HG02884 (cell line): ENCODE data around the gene DTD1.
"Not testable (repeated sequence)": the region's sequence is repeated elsewhere in the genome, so short reads cannot be mapped to it uniquely, and the experiment has no call there.

Experiments
- ATAC-seq: cut with Tn5 transposase; IDR thresholded peaks from one replicate; pipeline ENCODE4 v1.9.1; 2021; ENCODE audit warnings: mild to moderate bottlenecking, moderate library complexity; ENCODE audit not compliant: unreplicated experiment

The DTD1 gene

DNA sequence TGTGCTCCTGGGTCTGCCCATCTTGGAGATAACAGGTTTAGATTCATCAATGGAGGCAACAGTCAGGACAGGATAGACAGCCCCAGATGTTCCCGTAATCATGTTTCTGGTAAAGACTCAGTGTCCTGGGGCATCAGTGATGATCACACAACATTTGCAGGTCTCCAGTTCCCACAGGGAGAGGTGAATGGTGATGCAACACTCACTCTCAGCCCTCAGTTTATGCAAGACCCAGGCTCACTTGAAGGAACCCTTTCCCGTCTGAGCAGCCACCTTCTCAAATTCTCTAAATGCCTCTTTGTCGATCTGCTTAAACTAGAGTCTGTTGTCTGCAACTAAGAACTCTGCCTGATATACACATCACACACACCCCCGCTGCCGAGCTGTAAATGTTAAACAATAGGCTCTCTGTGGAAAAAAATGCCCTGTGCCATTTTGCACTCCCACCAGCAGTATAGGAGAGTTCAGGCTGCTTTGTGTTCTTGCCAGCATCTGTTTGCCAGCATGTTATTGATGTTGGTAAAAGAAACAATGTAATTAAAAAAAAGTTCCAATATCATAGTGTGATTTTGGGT, 195.6 kb downstream of the DTD1 start:
- no peak for ATAC-seq

DNA sequence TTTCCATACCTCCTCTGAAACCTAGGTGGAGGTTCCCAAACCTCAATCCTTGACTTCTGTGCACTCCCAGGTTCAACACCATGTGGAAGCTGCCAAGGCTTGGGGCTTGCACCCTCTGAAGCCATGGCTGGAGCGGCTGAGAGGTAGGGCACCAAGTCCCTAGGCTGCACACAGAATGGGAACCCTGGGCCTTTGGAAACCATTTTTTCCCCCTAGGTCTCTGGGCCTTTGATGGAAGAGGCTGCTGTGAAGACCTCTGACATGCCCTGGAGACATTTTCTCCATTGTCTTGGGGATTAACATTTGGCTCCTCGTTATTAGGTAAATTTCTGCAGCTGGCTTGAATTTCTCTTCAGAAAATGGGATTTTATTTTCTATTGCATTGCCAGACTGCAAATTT, 199.2 kb downstream of the DTD1 start:
- not testable (repeated sequence) for ATAC-seq

DNA sequence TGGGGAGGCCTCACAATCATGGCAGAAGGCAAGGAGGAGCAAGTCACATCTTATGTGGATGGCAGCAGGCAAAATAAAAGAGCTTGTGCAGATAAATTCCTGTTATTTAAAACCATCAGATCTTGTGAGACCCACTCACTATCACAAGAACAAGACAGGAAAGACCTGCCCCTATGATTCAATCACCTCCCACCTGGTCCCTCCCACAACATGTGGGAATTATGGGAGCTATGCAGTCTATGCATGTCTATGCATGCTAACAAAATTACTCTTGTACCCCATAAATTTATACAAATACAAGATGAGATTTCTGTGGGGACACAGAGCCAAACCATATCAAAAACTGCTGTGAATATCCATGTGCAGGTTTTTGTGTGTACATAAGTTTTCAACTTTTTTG, 200.2 kb downstream of the DTD1 start:
- ATAC-seq, result no peak

- no peak for ATAC-seq
Observed at GRCh38 chr20:18790787-18791186, 202.9 kb downstream of the DTD1 start.

GRCh38 chr20:18793625-18794427, 206.0 kb downstream of the DTD1 start:
- peak; percentile 96 for ATAC-seq

DNA sequence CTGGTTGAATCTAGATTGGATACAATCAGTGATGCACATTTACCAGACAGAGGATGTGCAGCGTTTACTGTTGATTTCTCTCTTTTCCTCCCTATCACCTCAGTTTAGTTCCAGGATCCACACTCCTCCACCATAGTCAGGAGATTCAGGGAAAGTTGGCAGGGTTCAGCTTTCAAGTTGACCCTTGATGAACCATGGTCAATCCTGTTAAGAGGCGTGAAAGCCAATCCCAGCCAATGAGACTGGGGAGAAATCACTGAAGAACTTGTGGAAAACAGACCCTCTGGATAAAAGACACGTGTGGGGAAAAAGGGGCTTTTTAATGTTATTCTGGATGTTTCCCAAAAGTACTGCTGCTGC, 206.6 kb downstream of the DTD1 start:
- no peak for ATAC-seq

DNA sequence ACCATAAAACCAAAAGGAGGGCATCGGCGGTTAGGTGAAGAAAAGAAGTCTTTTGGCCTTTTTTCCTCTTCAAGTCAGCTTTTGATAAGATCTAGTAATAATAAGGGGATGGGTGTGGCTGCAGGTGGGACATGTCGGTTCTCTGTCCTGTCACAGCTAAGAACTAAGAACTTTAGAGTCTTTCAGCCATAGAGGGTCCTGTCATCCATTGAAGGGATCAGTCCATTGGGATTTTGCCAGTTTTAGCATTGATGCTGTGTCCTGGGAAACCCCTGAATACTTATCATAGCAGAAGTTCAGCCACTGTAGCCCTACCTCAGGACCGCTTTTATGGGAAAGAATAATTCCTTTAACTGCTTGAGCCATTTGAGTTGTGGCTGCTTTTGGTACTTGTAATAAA, 207.5 kb downstream of the DTD1 start:
- ATAC-seq, result no peak

DNA sequence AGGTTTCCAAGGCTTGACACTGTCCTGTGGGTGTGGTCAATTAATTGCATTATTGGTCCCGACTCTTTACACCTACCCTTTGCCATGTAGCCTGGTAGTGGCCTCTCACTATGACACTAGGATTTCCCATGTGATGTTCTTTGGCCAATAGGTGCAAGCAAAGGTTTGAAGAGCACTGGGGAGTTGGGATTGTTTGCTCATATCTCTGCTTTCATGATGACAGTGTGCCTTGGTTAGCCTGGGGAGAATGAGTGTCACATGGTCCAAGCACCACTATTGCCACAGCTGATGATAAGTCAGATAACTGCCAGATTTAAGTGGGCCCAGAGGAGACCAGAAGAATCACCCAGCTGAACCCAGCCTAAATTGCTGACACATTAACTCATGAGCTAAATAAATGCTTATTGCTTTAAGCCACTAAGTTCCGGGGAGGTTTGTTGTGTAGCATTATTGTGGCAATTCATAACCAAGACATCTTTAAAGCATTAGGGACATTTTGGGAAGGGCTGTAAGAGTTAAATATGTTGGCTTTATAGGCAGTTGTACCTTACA, 208.5 kb downstream of the DTD1 start:
- ATAC-seq, result no peak

- ATAC-seq, result no peak
Observed at GRCh38 chr20:18801516-18801915, 213.7 kb downstream of the DTD1 start.

DNA sequence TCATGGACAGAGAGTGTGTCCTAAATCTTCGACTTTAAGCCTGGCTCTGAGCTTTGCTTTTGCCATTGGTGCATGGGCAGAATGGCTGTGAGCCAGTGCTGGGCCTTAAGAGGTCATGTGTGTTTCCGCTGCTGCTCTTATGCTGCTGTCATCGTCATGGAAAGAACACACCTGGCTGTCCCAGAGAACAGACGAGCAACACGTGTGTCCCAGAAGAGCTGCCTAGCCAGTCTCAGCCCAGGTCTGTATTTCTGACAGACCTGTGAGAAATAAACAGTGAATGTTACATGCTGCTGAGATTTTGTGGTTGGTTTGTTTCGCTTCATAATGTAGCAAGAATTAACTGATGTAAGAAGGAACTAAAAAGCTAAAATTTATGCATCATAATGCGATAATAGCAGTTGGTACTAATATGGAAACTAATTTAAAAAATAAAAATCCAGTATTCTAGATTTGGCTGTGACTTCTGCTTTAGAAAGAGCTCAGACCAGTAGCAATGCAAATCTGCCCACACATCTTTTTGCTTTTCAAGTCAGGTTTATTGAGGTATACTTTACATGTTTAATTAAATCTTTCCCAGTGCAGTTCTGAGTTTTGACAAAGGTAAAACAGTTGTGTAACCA, 214.3 kb downstream of the DTD1 start:
- ATAC-seq, result no peak

DNA sequence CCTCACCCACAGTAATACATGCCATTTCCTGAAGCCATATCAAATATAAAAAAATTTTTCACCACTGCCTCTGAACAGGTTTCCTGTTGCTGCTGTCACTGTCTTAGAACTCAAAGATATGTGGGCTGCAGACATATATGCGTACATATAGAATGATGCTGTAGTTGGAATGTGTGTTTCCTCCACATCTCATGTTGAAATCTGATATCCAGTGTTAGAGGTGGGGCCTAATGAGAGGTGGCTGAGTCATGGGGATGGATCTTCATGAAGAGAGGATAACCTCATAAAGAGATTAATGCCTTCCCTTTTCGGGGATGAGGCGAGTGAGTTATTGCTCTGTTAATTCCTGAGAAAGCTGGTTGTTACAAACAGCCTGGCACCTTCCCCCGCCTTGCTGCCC, 218.0 kb downstream of the DTD1 start:
- no peak for ATAC-seq

DNA sequence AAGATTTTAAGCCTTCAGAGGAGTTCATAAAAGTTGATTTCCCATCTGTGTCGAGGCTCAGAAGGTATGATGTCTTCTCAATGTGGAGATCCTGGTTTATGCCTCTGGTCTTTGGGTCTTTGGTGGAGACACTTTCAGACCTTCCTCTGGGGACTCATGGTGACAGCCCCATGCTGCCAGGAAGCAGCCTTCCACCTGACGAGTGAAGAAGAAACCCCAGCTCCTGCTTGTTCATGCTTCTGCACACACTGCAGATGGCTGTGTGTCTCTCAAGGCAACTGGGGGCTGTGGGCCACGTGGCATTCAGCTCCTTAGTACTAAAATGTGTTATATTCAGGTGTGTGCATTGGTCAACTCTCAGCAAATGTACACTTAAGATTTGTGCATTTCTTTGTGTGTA, 220.9 kb downstream of the DTD1 start:
- no peak for ATAC-seq

DNA sequence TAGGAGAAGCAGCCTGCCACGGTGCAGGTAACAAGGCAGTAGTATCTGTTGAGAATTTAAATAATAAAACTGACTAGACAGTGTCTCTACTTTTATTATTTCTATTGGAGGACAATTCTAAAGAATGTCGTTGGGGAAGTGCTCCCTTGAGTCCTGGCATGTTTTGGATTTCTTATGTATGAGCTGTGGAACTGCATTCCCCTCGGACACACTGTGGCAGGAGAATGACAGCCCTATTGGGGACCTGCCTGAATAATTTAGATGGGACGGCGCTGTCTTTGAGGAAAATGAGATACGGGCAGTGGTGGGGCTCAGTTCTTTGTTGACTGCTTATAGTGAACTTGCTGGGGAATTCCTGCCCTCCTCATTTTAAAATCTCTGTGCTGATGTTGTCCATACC, 223.3 kb downstream of the DTD1 start:
- ATAC-seq, result no peak

DNA sequence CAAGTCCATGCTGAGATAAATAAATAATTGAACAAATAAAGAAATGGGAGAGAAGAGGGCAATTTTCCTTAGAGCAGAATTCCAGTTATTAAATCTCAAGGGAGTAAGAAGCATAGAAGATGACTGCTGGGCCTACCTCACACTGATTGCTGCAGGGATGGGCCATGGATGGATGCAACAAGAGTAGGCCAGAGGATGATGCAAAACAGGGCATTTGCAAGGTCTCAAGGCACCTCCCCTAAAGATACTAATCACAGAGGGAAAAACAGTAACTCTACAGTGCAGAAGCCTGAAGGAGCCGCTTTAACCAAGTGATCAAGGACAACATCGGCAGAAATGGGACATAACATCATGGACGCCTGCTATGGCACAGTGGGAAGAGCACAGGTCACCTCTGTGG, 224.1 kb downstream of the DTD1 start:
- ATAC-seq, result no peak

DNA sequence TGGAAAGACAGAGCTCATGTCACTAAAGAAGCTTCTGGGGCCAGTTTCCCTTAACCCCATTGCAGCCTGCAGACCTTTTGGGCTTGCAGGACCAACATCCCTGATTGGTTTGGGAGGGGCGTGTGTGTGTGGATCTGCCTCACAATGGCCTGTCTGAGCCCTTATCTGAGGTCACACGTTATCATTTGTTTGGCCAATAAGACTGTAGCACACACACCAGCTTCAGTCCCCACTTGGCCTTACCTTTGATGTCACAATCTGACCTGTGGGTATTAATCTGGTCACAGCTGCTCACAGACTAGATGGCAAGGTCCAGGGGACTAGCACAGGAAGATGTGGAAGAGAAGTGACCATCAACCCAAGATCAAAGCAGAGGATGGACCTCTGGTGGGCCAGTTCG, 225.6 kb downstream of the DTD1 start, which contains the start of gene SCP2D1:
TSS of gene SCP2D1 (plus strand) at position 301 of the 400 bp plus-strand sequence. CDS start at position 334, 33 bp downstream.
- no peak for ATAC-seq

GRCh38 chr20:18815194-18815942, 227.5 kb downstream of the DTD1 start:
- ATAC-seq, result peak; percentile 68
